RCC 7860 (cell line): ENCODE data around the gene TMEM229B.

Experiments used
- DNase-seq: peaks from one replicate; pipeline ENCODE4 v3.0.0-alpha.2; 2015; ENCODE audit warnings: low spot score
- FAIRE-seq: peaks from 2 replicates; lab custom pipeline; 2012; peaks lifted over from hg19 to GRCh38; lab: Jason Lieb, UNC

The TMEM229B gene

DNA sequence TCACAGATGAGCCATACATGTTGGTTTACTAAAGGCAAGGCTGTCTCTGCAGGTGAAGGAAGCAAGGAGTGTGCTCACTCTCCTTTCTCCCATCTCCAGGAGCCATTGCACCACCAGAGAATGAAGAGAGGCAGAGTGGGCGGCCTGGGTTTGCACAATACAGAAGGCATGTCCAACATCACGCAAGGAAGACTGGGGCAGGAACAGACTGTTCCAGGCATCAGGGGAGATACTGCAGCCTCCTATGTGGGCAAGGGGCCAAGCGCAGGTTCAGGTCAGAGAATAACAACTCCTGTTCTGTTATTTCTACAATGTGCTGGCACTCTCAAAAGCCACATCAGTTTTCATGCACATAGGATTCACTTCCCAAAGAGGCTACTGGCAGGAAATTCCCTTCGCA is 1.7 kb upstream of the TMEM229B start:
- no peak for FAIRE-seq
- DNase-seq, result no peak

GRCh38 chr14:67487332-67487731 is 1.2 kb downstream of the TMEM229B start:
- no peak for FAIRE-seq
- no peak for DNase-seq

DNA sequence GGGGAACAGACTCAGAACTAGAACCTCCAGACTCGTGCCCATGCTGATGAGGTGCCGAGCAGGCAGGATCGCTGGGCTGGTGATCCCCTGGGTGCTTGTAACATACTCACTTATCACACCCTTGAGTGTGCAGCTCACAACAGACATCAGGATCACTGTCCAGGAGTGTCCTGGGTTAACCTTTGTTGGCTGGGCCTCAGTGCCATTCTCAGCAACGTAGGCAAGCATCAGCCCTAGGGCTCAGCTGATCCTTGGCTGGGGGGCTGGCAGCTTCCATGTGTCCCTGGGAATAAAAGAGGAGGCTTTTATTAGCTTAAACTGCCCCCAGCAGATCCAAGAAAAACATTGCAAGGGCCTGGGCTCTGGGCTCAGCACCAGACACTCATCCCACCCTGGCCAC is 1.6 kb downstream of the TMEM229B start:
- FAIRE-seq, result no peak
- no peak for DNase-seq

GRCh38 chr14:67485501-67486095 is 2.9 kb downstream of the TMEM229B start:
- no peak for FAIRE-seq

GRCh38 chr14:67483579-67484285 is 4.8 kb downstream of the TMEM229B start:
- FAIRE-seq, result no peak
- no peak for DNase-seq

More at GRCh38 chr14:67485501-67486095, 2.9 kb downstream of the TMEM229B start:
- DNase-seq, result no peak

GRCh38 chr14:67482231-67483164 is 6.0 kb downstream of the TMEM229B start:
- no peak for FAIRE-seq
- no peak for DNase-seq

DNA sequence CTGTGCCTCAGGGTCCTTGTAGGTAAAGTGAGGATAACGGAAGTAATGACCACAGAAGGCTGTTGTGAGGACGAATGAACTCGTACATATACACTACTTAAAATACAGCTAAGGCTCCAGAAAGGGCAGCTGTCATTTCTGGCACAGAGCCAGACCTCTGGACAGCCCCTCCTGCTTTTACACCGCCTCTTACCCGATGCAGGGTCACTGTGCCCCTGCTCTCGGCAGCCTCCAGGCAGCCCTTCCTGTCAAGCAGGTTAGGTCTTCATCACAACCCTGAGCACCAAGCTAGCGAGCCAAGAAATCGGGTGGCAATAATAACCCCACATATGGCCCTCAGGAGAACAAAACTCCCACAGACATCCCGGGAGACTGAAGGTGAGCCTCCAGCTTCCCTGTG is 8.5 kb downstream of the TMEM229B start:
- DNase-seq (no peak), FAIRE-seq (no peak)

GRCh38 chr14:67478800-67479084 is 9.8 kb downstream of the TMEM229B start:
- FAIRE-seq (no peak), DNase-seq (no peak)

DNA sequence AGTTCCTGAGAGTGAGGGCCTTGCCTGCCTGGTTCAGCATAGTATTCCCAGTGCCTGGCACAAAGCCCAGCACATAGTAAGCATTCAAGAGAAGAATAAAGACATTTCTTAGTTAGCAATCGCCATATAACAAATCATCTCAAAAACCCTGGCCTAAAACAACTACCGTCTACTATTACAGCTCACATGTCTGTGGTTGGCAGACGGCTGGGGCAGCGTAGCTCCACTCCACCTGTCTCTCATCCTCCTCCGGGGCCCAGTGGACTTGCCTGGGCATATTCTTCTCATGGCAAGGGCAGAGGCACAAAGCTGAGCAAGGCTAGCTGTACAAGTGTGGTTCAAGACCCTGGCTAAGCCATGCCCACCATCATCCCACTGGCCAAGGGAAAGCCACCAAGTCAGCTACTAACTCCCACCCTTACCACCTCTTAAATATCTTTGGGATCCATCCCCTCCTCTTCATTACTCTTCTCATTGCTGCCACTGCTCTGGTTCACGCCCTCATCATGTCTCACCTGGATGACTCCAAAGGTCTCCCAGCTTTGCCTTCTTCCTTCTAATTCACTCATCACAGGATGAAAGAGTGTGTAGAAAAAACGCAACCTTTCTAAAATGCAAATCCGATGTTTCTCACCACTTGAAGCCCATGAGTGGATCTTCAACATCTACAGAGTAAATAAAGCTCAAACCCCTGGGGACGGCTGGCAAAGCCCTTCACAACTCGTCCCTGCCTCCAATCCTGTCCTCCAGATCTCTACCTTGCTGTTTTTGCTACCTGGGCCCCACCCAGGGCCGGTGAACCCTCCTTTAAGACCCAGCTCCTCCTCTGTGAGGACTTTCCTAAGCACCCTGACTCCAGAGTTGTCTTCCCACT is 10.4 kb downstream of the TMEM229B start:
- DNase-seq (no peak), FAIRE-seq (no peak)

DNA sequence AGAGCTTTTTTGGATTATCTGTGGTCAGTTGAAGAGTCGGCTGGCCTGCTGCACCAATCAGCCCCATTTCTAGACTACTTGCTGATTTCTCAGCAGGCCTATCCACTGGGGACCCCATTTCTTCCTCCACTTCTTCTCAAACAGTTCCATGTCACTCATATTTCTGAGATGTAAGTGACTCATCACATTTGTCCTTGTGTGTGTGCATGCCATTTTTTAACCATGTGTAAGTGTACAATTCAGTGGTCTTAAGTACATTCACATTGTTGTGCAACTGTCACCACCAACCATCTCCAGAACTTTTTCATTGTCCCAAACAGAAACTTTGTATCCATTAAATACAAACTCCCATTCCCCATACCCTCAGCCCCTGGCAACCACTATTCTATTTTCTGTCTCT is 14.2 kb downstream of the TMEM229B start:
- FAIRE-seq (no peak), DNase-seq (no peak)

DNA sequence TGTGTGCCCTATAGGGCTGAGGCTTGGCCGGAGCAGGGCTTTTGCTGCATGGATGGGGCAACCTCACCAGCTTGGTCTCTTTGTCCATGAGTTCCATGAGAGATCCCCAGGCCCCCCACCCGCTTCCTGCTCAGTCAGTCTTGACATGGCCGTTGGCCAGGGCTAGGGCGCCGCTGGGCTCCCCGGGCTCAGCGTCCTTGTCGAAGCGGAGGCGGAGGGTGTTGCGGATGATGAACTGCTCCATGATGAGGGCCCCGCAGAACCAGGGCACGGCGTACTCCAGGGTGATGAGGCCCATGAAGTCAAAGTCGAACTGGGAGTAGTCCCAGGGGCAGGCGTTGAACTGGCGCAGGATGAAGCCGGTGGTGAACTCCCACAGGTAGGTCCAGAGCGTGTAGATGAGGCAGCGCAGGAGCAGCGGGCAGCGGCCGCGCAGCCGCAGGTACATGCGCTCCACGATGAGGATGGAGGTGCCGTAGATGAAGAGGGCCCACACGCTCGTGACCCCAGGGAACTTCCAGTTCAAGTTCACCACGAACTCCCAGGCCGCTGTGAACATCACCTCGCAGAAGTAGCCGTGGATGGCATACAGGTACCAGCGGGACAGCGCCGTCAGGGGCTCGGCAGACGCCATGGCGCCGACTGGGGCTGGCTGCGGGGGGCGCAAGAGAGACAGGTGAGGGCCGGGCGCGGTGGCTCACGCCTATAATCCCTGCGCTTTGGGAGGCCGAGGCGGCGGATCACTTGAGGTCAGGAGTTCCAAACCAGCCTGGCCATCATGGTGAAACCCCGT is 15.0 kb downstream of the TMEM229B start:
- DNase-seq (no peak), FAIRE-seq (no peak)

DNA sequence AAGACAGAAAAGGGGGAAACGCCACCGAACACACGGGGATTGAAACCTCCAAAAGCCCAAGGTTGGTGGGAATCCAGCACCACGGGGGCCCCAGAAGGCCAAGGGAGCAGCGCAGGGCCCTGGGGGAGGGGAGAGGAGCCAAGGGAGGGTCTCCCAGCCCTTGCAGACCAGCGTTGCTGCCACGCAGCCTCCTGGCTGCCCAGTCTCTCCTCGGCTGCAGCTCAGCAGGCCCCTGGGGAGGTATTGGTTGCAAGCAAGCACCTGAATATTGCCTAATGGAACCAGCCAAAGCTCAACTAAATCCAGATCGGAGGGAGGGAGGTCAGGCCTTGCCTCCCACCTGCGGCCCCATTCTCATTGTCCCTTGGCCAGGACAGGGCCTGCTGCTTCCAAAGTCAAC is 15.8 kb downstream of the TMEM229B start:
- FAIRE-seq (no peak), DNase-seq (no peak)

GRCh38 chr14:67469954-67470353 is 18.6 kb downstream of the TMEM229B start:
- DNase-seq (no peak), FAIRE-seq (no peak)

DNA sequence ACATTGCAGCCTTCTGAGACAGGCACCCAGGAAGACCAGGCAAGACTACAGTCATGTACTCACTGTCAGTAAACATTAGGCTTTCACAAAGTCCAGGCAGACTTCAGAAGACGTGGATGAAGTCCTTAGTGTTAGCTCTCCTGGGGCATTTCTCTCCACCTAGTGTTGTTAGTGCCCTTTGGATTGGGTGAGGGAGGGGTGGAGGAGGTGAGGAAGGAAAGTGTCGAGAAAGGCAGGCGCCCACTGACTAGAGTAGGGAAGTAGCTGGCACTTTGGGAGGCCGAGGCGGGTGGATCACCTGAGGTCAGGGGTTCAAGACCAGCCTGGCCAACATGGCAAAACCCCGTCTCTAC is 20.2 kb downstream of the TMEM229B start:
- no peak for FAIRE-seq
- no peak for DNase-seq

DNA sequence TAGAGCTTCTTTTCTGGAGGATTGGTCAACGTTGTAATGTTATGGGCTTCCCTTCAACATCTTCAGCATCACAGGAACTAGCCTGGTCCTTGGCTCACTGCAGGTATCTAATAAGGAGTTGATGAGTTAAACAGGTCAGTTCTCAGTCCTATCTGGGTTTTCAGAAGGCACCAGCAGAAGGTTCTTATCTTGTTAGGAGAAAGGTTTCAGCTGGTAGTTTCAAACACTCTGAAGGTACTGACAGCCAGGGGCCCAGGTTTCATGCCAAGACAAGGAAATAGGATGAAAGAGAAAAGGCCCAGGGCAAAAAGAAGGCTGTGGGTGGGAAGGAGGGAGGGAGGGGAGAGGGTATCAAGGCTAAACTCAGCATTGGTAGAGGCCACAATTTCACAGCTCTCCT is 21.4 kb downstream of the TMEM229B start:
- DNase-seq, result no peak
- no peak for FAIRE-seq

GRCh38 chr14:67464879-67465278 is 23.6 kb downstream of the TMEM229B start:
- FAIRE-seq (no peak), DNase-seq (no peak)

- FAIRE-seq (no peak), DNase-seq (no peak)
Observed at GRCh38 chr14:67464377-67464776, 24.1 kb downstream of the TMEM229B start.

DNA sequence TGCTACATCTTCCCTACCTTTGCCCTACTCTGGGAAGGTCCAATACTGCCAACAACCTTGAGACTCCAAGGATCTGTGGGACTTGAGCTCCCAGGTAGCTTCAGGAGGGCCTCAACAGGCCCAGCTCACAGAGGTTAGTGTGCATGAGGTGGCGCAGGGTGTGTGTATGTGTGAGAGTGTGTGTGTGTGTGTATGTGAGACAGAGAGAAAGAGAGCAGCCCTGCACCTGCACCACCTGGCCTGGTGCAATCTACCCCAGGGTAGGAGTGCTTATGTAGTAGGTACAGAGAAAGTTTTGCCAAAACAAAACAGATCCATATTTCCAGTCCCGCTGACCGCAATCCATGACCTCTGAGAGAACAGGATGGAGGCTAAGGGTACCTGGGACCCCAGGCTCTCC is 24.6 kb downstream of the TMEM229B start:
- FAIRE-seq, result no peak
- no peak for DNase-seq

DNA sequence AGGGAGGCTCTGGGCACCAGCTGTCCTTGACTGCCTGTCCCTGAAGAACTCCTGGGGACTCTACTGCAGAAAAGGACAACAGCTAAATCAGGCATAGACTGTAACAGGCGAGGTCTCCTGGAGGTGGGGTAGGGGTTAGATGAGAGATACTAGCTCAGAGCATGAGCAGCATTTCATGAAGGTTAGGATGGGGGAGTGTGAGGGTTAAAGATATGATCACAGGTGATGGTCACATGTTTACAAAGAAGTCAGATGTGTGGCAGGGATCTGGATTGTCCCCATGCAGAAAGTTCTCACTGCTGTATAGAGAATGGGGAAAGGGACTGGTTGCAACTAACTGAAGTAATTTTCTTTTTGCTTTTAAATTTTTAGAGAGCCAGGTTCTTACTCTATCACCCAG is 26.5 kb downstream of the TMEM229B start:
- no peak for DNase-seq
- FAIRE-seq, result no peak

DNA sequence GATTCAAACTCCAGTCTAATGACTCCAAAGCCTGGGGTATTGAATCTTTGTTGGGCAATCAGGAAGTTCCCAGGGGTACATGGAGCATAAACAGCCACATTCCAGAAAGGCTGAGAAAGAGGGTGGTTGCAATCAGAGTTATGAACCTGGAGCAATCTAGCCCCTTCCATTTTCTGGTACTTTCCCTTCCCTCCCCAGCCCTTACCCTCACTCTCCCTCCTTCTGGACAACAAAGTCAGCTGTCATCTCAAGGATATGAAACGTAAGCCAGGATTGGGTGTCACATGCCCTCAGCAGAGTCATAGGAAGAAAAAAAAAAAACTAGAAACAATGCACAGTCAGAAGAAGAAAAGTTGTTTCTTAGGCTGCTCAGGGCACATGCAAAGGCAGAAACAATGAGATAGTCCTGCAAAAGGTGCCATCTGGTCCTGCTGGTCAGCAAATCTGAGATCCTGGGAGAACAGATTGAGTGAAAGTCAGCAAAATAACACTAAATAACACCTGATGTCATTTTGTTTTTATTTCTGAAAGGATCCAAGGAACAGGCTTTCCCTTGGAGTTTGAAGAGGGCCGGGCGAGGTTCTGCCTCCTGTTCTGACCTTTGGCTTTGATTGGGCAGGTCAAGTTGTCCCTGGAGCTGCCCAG is 27.1 kb downstream of the TMEM229B start:
- FAIRE-seq (no peak), DNase-seq (no peak)
